ENCODE data around the gene CPNE7.

The CPNE7 gene

DNA sequence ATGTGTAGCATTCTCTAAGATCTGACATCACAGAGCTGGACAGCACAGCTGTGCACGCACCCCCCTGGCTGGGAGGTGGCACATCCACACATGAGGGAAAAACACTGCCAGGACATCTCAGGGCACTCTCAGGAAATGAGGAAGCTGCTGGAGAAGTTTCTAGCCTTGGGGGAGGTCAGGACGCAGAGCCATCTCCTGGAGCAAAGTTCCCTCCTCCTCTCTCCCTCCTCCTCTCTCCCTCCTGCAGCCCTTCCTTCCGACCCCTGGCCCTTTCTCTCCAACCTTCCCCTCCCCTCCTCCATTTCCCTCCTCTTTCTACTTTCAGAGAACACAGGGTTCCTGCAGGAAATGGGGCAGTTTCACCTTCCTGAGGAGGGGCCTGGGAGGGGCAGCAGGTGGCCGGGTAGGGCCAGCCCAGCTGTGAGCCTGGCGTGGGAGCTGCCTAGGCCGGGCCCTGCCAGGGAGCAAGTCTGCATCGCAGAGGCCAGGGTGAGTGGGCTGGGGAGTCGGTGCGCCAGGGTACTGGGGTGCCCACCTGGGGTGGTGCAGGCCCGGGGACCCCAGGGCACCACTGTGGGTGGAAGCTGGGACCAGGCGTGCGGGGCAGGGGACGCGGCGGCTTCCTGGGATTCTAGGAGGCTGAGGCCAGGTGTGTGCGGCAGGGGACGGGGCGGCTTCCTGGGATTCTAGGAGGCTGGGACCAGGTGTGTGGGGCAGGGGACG is 37.8 kb downstream of the CPNE7 start, which contains the start of gene DPEP1:
DPEP1 (plus strand) TSS at position 412 of the 723 bp plus-strand sequence. CDS start 16,769 bp downstream, outside the sequence.
- Histone ChIP-seq H3F3A (ENCODE audit: control insufficient read depth, insufficient read depth) (peaks cover 5% of the 10 kb centered on the region; the same call in 1 of the 2 replicates), H3K27me3 (ENCODE audit: control insufficient read depth, low read length) (no peaks in the 10 kb centered on the region), H4K20me1 (ENCODE audit: control insufficient read depth, insufficient read depth, low read depth, low read length) (0 out of 2 replicates have a peak, but pooled peaks cover 5% of the 10 kb centered on the region), H3K4me1 (ENCODE audit: control insufficient read depth, low read length) (peaks cover 12% of the 10 kb centered on the region), H3K9me3 (ENCODE audit: control insufficient read depth, insufficient read depth, low read length) (no peaks in the 10 kb centered on the region), H3K9me2 (replicated peaks; ENCODE audit: control insufficient read depth, low read length) (no peaks in the 10 kb centered on the region), H3K27ac (ENCODE audit: low read depth, low read length) (no peak within 1 kb of the TSS), H3K79me2 (ENCODE audit: control insufficient read depth, low read length) (no peaks in the 10 kb centered on the region), H3K4me3 (ENCODE audit: low read length) (no peak within 1 kb of the TSS), H3K36me3 (ENCODE audit: control insufficient read depth, low read length) (no peaks in the 10 kb centered on the region), H3K4me2 (ENCODE audit: low read length) (no peak within 1 kb of the TSS)
- no peak for TF ChIP-seq EZH2phosphoT487 (IDR thresholded peaks at IDR 0.05; ENCODE audit: borderline replicate concordance, low read length)
- TF ChIP-seq, protein P1, sequence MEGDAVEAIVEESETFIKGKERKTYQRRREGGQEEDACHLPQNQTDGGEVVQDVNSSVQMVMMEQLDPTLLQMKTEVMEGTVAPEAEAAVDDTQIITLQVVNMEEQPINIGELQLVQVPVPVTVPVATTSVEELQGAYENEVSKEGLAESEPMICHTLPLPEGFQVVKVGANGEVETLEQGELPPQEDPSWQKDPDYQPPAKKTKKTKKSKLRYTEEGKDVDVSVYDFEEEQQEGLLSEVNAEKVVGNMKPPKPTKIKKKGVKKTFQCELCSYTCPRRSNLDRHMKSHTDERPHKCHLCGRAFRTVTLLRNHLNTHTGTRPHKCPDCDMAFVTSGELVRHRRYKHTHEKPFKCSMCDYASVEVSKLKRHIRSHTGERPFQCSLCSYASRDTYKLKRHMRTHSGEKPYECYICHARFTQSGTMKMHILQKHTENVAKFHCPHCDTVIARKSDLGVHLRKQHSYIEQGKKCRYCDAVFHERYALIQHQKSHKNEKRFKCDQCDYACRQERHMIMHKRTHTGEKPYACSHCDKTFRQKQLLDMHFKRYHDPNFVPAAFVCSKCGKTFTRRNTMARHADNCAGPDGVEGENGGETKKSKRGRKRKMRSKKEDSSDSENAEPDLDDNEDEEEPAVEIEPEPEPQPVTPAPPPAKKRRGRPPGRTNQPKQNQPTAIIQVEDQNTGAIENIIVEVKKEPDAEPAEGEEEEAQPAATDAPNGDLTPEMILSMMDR (IDR thresholded peaks at IDR 0.05; ENCODE audit: low read depth, low read length, poor library complexity, severe bottlenecking): no peak

DNA sequence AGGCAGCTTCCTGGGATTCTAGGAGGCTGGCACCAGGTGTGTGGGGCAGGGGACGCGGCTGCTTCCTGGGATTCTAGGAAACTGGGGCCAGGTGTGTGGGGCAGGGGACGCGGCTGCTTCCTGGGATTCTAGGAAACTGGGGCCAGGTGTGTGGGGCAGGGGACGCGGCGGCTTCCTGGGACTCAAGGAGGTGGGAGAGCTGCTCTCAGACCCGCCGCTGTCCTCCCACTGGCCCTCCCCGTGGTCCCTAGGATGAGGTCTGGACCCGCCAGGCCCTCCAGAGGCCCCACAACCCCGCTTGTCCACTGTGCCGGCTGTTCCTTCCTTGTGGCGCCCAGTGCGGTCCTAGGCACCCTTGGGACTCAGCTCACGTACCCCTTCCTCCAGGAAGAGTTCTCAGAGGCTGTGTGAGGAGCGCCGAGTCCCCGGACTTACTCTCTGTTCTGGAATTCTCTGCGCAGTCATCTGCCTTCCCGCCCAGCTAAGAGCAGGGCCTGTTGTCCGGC is 38.4 kb downstream of the CPNE7 start:
- TF ChIP-seq EZH2phosphoT487 (IDR thresholded peaks at IDR 0.05; ENCODE audit: borderline replicate concordance, low read length): no peak
- TF ChIP-seq, protein P1 (IDR thresholded peaks at IDR 0.05; ENCODE audit: low read depth, low read length, poor library complexity, severe bottlenecking): no peak
- Histone ChIP-seq H3K9me3 (ENCODE audit: control insufficient read depth, insufficient read depth, low read length) (no peaks in the 10 kb centered on the region), H3K4me3 (ENCODE audit: low read length) (no peak overlapping the region), H3K4me1 (ENCODE audit: control insufficient read depth, low read length) (peaks cover 12% of the 10 kb centered on the region), H3K9me2 (replicated peaks; ENCODE audit: control insufficient read depth, low read length) (no peaks in the 10 kb centered on the region), H4K20me1 (ENCODE audit: control insufficient read depth, insufficient read depth, low read depth, low read length) (0 out of 2 replicates have a peak, but pooled peaks cover 5% of the 10 kb centered on the region), H3K27me3 (ENCODE audit: control insufficient read depth, low read length) (no peaks in the 10 kb centered on the region), H3K27ac (ENCODE audit: low read depth, low read length) (no peak overlapping the region), H3F3A (ENCODE audit: control insufficient read depth, insufficient read depth) (peaks cover 8% of the 10 kb centered on the region; the same call in 1 of the 2 replicates), H3K79me2 (ENCODE audit: control insufficient read depth, low read length) (no peaks in the 10 kb centered on the region), H3K4me2 (ENCODE audit: low read length) (no peak overlapping the region), H3K36me3 (ENCODE audit: control insufficient read depth, low read length) (no peaks in the 10 kb centered on the region)

DNA sequence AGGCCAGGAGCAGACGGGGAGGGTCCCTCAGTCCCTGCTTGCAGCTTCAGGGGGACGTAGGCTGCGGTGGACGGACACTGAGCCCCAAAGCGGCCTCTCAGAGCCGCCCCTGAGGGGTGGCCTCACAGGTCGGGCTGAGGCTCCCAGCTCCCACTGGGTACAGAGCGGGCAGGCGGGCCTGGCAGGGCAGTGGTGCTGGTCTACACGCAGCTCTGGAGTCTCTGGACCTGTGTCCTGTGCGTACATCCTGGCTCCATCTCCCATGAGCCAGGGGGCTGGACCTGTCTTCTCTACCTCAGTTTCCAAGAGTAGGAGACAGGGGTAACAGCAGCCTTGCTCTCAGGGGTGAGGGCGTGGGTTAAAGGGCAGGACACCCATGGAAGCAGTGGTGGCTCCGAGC is 39.6 kb downstream of the CPNE7 start:
- H3K27ac ChIP-seq (ENCODE audit: low read depth, low read length): no peak overlapping the region
- H3K4me3 ChIP-seq (ENCODE audit: low read length): no peak overlapping the region
- H3K79me2 ChIP-seq (ENCODE audit: control insufficient read depth, low read length): no peaks in the 10 kb centered on the region
- 0 out of 2 replicates have a peak, but pooled peaks cover 5% of the 10 kb centered on the region for H4K20me1 ChIP-seq (ENCODE audit: control insufficient read depth, insufficient read depth, low read depth, low read length)
- TF ChIP-seq, protein P1 (IDR thresholded peaks at IDR 0.05; ENCODE audit: low read depth, low read length, poor library complexity, severe bottlenecking): no peak
- no peak for TF ChIP-seq EZH2phosphoT487 (IDR thresholded peaks at IDR 0.05; ENCODE audit: borderline replicate concordance, low read length)
- H3K9me3 ChIP-seq (ENCODE audit: control insufficient read depth, insufficient read depth, low read length): no peaks in the 10 kb centered on the region
- H3K27me3 ChIP-seq (ENCODE audit: control insufficient read depth, low read length): 0 out of 2 replicates have a peak, but pooled peaks cover under 1% of the 10 kb centered on the region
- no peaks in the 10 kb centered on the region for H3K9me2 ChIP-seq (replicated peaks; ENCODE audit: control insufficient read depth, low read length)
- no peak overlapping the region for H3K4me2 ChIP-seq (ENCODE audit: low read length)
- peaks cover 8% of the 10 kb centered on the region; the same call in 1 of the 2 replicates for H3F3A ChIP-seq (ENCODE audit: control insufficient read depth, insufficient read depth)
- H3K4me1 ChIP-seq (ENCODE audit: control insufficient read depth, low read length): peaks cover 12% of the 10 kb centered on the region
- H3K36me3 ChIP-seq (ENCODE audit: control insufficient read depth, low read length): no peaks in the 10 kb centered on the region

All from DOHH2 (cell line).